Putamen (tissue), 1 donor: ENCODE data around the gene PTPRR.

Source experiments
- DNase-seq: peaks from one replicate; pipeline ENCODE4 v3.0.0-alpha.2; 2016; ENCODE audit warnings: low spot score

PTPRR gene

GRCh38 chr12:70692681-70693288, 227.8 kb downstream of the PTPRR start:
- no peak for DNase-seq

DNA sequence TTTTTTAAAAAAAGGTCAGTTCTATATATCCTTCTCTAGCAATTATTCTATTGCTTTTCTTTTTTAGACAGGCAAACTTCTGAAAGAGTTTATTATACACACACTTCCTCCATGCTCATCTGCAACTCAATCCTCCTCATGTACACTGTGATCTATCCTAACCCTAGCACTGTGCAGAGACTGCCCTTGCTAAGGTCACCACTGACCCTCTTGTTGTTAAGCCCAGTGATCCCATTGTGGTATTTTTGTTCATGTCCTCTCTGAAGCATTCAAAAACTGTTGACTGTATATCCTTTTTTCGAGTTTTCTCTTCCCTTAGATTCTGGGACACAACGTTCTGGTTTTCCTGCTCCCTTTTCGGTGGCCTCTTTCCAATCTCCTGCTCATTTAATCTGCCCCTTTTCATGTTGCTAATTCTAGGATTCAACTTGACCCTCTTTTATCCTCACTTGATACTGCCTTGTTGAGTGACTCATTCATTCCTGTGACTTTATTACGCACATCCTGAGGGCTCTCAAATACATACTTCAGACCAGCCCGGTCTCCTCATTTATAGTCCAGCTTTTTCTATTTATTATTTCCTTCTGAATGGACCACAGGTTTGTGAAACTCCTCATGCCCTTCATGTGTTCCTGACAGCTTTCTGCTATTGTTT, 229.4 kb downstream of the PTPRR start:
- no peak for DNase-seq

DNA sequence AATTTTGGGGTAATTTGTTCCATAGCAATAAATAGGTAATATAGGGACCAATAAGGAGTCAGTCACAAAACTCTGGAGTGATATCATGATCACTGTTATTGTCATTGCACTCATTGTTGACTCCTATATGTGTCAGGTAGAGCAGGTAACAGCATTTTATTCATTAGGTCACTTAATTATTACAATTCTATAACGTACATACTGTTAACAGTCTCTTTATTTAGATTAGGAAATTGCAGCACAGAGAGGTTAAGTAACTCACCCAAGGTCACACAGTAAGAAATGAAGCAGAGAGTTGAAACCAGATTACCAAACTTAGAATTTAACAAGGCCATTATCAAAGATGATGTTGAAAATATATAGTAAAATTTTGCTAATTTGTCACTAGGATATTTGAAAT, 233.6 kb downstream of the PTPRR start:
- no peak for DNase-seq

DNA sequence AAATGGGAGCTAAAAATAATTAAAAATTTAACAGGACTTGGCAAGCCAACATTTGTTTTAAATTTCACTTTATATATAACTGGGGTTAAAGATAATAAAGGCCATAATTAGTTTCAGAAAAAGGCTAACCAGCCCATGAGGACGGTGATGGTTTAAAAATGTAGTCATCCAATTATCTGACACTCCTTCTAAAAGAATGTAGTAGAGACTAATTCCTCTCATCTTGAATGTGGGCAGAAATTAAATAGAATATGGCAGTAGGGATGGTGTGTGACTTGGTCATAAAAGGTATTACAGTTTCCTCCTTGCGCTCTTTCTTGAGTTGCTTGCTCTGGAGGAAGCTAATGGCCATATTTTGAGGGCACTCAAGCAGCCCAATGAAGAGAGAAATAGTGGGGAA, 234.2 kb downstream of the PTPRR start:
- no peak for DNase-seq

DNA sequence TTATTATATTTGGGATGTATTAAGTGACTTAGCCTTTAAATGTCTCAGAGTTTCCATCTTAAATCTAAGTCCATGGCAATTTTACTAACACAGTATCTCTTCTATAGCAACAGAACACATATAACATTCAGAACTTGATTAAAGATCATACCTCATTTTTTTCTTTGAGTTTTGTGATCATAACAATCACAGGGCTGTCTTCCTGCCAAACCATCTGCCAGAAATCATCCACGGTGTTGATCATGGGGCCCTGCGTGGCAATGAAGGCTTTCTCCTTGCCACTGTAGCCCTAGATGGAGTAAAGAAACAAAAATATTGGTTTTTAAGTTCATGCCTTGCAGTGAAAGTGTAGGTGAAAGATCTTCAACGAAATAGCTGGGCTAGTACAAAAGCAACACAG, 236.6 kb downstream of the PTPRR start:
- DNase-seq: no peak

GRCh38 chr12:70671698-70672097, 248.8 kb downstream of the PTPRR start:
- DNase-seq: no peak

DNA sequence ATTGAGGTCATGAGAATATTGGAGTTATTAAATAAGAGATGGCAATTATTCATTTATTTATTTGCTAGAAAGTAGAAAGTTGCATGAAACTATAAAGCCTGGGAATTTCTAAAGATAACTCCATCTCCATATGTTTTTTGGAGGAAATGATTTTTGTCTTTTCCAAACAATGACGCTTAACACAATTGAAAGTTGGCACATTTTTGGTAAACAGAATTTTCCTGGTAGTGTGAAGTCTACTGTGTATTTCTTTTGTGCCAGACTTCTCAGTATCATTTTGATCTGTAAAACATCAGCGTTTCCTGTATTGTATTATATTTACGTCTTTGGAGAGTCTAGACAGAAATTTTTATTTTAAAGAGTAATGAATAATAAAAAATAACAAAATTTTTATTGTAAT, 249.6 kb downstream of the PTPRR start:
- no peak for DNase-seq

GRCh38 chr12:70667253-70667652, 253.3 kb downstream of the PTPRR start:
- DNase-seq: no peak

- no peak for DNase-seq
Observed at GRCh38 chr12:70666364-70666763, 254.2 kb downstream of the PTPRR start.

DNA sequence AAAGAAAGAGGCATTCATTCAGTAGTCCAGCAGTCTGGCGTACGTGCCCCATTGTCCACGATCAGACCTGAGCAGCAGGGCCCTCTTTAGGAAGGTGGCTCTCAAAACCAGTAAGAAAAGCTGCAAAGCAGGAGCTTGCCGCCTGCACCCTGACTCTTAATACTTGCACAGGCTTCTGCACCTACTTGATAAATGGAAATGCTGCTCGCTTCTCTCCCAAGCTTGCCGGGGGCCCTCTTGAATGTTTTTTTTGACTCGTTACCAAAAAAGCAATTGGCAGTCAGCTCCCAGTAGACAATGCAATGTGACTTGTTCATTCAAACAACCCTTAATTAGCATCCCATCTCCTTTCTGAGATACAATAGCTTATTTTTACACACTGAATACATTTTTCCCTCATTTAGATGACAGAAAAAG, 256.1 kb downstream of the PTPRR start:
- peak; percentile 71 for DNase-seq

GRCh38 chr12:70663838-70664237, 256.7 kb downstream of the PTPRR start:
- no peak for DNase-seq

- DNase-seq: peak; percentile 65
Observed at GRCh38 chr12:70661466-70662161, 258.9 kb downstream of the PTPRR start.

GRCh38 chr12:70660620-70661219, 259.8 kb downstream of the PTPRR start:
- no peak for DNase-seq

DNA sequence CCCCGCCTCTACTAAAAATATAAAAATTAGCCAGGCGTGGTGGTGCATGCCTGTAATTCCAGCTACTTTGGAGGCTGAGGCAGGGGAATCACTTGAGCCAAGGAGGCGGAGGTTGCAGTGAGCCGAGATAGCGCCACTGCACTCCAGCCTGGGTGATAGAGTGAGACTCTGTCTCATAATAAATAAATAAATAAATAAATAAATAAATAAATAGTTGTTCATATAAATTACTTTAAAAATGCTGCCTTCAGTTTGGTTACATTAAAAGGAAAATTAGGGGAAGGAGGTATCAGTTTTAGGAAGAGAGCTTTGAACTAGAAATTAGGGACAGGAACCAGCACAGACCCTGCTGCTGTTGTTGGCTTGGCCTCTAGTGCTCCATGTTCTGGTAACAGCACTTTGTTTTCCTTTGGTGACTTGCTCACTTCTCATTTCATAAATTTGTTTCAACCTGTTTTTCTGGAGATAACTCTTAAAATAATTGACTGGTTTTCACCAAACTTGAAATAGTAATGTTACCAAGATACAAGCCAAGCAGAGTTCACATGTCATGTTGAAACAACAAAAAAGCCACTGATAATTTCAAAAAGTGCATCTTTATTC, 260.4 kb downstream of the PTPRR start:
- no peak for DNase-seq

DNA sequence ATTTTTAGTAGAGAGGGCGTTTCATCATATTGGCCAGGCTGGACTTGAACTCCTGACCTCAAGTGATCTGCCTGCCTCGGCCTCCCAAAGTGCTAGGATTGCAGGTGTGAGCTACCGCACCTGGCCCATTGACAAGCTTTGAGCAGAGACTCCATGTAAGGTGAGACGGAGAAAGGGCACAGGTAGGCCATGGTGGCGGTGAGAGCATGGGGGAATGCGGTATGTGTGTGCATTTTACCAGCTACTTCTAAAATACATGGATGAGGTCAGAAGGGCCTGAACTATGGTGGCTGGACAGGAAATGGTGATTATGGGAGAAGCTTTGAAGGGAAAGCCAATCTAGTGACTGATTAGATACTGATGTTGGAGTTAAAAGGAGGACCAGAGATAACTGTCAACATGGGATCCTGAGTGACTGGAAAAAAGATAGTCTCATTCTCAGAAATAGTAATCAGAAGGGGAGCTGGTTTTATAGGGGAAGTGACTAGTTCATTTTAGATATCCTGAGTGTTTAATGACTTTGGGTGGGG, 261.4 kb downstream of the PTPRR start:
- no peak for DNase-seq

GRCh38 chr12:70657616-70658286, 262.8 kb downstream of the PTPRR start:
- no peak for DNase-seq

DNA sequence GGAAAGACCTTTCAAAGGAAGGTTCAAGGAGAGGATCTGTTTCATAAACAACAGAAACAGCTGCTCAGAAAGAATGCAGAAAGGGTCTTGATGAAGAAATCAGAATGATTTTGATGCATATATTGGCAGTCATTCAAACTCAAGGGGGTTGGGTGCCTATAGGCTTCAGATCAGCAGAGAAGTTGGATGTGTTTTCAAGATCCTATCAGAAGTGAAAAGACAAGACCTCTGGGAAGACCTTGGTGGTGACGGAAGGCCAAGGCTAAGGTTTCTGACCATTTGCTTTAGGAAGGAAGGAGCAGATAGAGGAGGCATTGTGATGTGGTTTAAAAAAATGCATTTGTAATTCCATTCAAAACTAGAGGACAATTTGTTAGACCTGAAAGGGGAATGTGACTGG, 268.1 kb downstream of the PTPRR start:
- DNase-seq: no peak

DNA sequence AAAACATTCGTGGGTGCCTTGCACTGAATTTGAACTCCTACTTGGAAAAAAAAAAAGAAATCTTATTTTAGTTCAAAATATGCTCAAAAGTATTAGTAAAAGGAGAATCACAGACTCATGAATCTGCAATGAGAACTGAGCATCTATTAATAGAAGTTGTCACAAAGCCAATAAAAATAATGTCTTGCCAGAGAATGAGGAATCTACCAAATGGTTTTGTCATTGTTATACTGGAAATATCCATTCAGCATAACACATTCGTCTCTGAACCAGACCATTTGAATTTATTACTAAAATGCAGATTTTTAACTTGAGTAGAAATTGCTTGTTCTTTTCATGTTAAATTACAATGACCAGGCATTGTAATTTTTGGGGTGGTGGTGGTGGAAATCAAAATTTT, 271.7 kb downstream of the PTPRR start:
- DNase-seq: no peak

DNA sequence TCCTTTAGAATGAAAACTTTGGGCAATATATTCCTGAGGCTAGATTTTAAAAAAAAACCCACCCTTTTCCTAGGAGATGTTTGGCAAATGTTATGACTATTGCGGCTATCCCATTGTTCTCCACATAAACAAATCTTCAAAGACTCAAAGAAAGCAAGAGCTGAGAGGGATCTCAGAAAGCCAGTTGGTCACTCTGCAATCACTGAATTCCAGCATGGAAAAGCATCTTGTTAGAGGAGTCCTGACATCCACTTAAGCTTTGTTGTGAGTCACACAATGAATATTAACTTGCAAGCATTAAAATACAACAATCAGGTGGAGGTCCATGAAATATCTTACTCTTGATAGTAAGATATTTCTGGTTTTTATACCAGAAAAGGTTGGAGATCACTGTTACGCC, 272.3 kb downstream of the PTPRR start:
- no peak for DNase-seq

GRCh38 chr12:70646850-70647249, 273.7 kb downstream of the PTPRR start:
- DNase-seq: no peak

DNA sequence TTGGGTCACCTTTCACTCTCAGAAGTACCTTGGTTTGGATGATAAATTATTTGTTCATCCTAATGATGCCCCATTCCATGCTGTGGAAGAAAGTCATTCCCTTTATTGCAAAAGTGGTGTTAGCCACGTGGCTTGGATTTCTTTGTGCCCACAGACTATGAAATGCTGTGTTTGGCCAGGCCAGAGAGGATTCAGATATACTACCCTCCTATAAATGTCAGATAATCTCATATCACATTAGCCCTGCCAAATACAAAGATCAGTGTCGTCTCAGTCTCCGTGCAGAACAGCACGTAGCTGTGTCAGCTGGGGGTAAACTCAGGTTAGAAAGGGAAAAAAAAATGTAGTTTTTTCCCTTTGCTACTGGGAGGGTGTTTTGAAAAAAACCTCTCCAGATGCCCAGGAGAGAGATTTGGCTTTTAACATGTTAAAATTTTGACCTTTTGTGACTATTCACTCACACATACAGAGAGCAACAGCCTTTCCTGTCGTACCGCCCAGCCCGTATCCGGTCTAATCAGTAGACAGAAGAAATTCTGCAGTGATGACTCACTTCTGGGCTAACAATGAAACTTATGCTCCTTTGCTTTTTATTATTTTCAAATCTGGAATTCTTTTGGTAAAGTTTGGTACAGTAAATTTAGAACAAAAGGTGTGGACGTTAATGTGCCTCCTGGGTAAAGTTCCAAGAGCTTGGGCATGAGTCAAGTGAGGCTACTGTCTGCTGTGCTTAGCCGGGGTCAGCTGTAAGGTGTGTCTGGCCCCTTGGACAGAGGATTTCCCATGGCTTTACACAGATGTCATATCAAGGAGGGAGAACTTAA, 274.8 kb downstream of the PTPRR start:
- no peak for DNase-seq
